Measurements from ENCODE around the gene COL23A1.

- TF ChIP-seq POLR2AphosphoS5 (IDR thresholded peaks at IDR 0.05; ENCODE audit: low read depth, low read length): no peak
- no peak for TF ChIP-seq TAF1 (IDR thresholded peaks at IDR 0.05; ENCODE audit: low read depth, low read length)
- TF ChIP-seq POLR2A (IDR thresholded peaks at IDR 0.05; ENCODE audit: low read depth, low read length): no peak
- no peak for TF ChIP-seq PAX5 (IDR thresholded peaks at IDR 0.05; ENCODE audit: insufficient read depth, low read length, severe bottlenecking)
- TF ChIP-seq POU2F2 (IDR thresholded peaks at IDR 0.05; ENCODE audit: low read depth, low read length): no peak
Observed at GRCh38 chr5:178476531-178476930, 113.7 kb downstream of the COL23A1 start.
